ENCODE results near the gene P2RX4. TPM values are rescaled to one million over a fixed set of nuclear protein-coding genes. Genes with fewer than 3 reads are reported as not detected.
"Not testable (repeated sequence)": the region's sequence is repeated elsewhere in the genome, so short reads cannot be mapped to it uniquely, and the experiment has no call there.

Gene P2RX4
- total RNA-seq, 1 experiment from 2014 or later: 8.1 TPM

DNA sequence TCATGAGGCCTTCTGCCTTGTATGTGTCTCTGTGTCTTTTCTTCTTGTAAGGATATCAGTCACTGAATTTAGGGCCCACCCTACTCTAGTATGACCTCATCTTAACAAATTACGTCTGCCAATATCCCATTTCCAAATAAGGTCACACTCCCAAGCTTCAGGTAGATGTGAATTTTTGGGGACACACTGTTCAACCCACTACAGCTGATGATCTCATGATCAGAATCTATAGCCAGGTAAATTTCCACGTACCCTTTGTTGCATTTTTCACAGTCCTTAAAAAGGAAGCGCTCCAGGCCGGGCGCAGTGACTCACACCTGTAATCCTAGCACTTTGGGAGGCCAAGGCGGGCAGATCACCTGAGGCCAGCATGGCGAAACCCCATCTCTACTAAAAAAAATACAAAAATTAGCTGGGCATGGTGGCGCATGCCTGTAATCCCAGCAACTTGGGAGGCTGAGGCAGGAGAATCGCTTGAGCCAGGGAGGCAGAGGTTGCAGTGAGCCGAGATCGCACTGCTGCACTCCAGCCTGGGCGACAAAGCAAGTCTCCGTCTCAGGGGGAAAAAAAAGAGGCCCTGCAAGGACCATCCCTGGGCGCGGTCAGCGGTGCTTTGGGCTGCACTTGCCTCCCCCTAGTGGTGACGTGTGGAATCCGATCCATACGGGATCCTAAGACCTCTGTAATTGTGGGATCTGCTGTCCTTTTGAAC, 20.1 kb downstream of the P2RX4 start:
- H2AFZ ChIP-seq (ENCODE audit: low read length): not testable (repeated sequence)
- TF ChIP-seq, protein P1, sequence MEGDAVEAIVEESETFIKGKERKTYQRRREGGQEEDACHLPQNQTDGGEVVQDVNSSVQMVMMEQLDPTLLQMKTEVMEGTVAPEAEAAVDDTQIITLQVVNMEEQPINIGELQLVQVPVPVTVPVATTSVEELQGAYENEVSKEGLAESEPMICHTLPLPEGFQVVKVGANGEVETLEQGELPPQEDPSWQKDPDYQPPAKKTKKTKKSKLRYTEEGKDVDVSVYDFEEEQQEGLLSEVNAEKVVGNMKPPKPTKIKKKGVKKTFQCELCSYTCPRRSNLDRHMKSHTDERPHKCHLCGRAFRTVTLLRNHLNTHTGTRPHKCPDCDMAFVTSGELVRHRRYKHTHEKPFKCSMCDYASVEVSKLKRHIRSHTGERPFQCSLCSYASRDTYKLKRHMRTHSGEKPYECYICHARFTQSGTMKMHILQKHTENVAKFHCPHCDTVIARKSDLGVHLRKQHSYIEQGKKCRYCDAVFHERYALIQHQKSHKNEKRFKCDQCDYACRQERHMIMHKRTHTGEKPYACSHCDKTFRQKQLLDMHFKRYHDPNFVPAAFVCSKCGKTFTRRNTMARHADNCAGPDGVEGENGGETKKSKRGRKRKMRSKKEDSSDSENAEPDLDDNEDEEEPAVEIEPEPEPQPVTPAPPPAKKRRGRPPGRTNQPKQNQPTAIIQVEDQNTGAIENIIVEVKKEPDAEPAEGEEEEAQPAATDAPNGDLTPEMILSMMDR (conservative IDR thresholded peaks at IDR 0.05): peak; percentile 96

More for the DNA sequence above, 20.1 kb downstream of the P2RX4 start:
- not testable (repeated sequence) for H3K23ac ChIP-seq (ENCODE audit: insufficient read length, low read depth, low read length); H2BK15ac ChIP-seq (ENCODE audit: low read depth, low read length); H3K79me1 ChIP-seq (ENCODE audit: insufficient read depth, low read depth, low read length, poor library complexity, severe bottlenecking); H3K9ac ChIP-seq (ENCODE audit: extremely low read depth, insufficient read length, low read length); H2BK20ac ChIP-seq (ENCODE audit: low read depth, low read length, poor library complexity, severe bottlenecking); H3K18ac ChIP-seq (ENCODE audit: insufficient read length, low read depth, low read length); H3K14ac ChIP-seq (ENCODE audit: insufficient read depth, low read length); H2BK5ac ChIP-seq (ENCODE audit: insufficient read length, low read length); H3K4me3 Mint-ChIP-seq; H3K23me2 ChIP-seq (ENCODE audit: insufficient read length, low read depth, low read length, poor library complexity, severe bottlenecking); H3K4me1 Mint-ChIP-seq; H3K27me3 Mint-ChIP-seq (ENCODE audit: low read depth); H2AK5ac ChIP-seq (ENCODE audit: insufficient read length, low read length); H3K4ac ChIP-seq (ENCODE audit: low read depth, low read length); H3K56ac ChIP-seq (ENCODE audit: insufficient read length, low read depth, low read length); H2BK12ac ChIP-seq (ENCODE audit: insufficient read length, low read depth, low read length); H3T11ph ChIP-seq (ENCODE audit: low read length); H2BK120ac ChIP-seq (ENCODE audit: low read depth, low read length, poor library complexity, severe bottlenecking); H3K4me2 ChIP-seq (ENCODE audit: insufficient read depth, insufficient read length, low read length); H4K91ac ChIP-seq (ENCODE audit: insufficient read length, low read depth, low read length); H3K27ac Mint-ChIP-seq; H3K4me1 ChIP-seq (ENCODE audit: insufficient read depth, low read length); H3K9me3 ChIP-seq (ENCODE audit: control insufficient read depth, low read depth, low read length); H4K8ac ChIP-seq (replicated peaks; ENCODE audit: insufficient read length, low read depth, low read length); H4K5ac ChIP-seq (ENCODE audit: insufficient read length, low read depth, low read length); H3K9me3 Mint-ChIP-seq; H3K27me3 ChIP-seq (ENCODE audit: insufficient read depth, low read length); H3K27ac ChIP-seq (ENCODE audit: insufficient read length, low read depth, low read length); H3K79me2 ChIP-seq (ENCODE audit: insufficient read depth, low read length); H4K20me1 ChIP-seq (ENCODE audit: control insufficient read depth, insufficient read depth, insufficient read length)
- DNase-seq: peak; percentile 92
- peaks cover 0 to 19% (median 8%) of the 10 kb centered on the region in 3 experiments; a peak in 5 of 7 replicates for H3K36me3 Mint-ChIP-seq (ENCODE audit: insufficient read depth in 1 of 3, low read depth in 3 of 3)
- no CpG with 5 or more reads among the region's 19 CpGs for WGBS (ENCODE audit: extremely low coverage, insufficient read length, low lambda C conversion rate)

Measured in H9 (cell line).